VCaP (cell line): ENCODE results near the gene RBM46.
"Not testable (repeated sequence)": the region's sequence is repeated elsewhere in the genome, so short reads cannot be mapped to it uniquely, and the experiment has no call there.

Source experiments
- H3K27ac ChIP-seq: fragments of 450-650 bp; 2 replicates; pipeline ENCODE4 v1.5.1; 2017
- TF ChIP-seq, protein P1 (sequence below): fragments of 450-650 bp; conservative IDR thresholded peaks from 2 replicates; pipeline ENCODE4 v1.5.1; 2017; ENCODE audit warnings: mild to moderate bottlenecking, moderate library complexity

RBM46 gene

DNA sequence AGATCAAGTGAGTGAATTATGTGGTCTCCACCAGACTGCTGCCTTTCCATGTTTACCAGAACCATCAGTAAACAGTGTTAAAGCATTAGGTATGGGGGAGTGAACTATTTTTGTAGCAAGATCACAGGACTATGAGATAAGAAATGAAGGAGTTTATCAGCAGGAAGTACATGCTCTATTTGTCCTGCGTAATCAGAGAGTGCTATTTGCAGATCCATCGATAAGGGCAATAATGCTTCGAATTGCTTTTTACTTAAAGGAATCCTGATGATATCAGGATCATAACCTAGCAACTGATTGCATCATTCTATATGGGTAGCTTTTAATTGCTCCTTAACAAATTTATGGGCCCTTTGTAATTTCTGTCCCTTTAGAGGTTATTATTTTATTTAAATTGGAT lies 57.1 kb downstream of the RBM46 start:
- TF ChIP-seq, protein P1, sequence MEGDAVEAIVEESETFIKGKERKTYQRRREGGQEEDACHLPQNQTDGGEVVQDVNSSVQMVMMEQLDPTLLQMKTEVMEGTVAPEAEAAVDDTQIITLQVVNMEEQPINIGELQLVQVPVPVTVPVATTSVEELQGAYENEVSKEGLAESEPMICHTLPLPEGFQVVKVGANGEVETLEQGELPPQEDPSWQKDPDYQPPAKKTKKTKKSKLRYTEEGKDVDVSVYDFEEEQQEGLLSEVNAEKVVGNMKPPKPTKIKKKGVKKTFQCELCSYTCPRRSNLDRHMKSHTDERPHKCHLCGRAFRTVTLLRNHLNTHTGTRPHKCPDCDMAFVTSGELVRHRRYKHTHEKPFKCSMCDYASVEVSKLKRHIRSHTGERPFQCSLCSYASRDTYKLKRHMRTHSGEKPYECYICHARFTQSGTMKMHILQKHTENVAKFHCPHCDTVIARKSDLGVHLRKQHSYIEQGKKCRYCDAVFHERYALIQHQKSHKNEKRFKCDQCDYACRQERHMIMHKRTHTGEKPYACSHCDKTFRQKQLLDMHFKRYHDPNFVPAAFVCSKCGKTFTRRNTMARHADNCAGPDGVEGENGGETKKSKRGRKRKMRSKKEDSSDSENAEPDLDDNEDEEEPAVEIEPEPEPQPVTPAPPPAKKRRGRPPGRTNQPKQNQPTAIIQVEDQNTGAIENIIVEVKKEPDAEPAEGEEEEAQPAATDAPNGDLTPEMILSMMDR: no peak
- peak overlapping the region; percentile 80 for H3K27ac ChIP-seq

- TF ChIP-seq, protein P1: no peak
- H3K27ac ChIP-seq: peak overlapping the region; percentile 80
Observed at GRCh38 chr4:154838694-154839093, 57.6 kb downstream of the RBM46 start.

GRCh38 chr4:154854362-154854761 lies 73.3 kb downstream of the RBM46 start:
- H3K27ac ChIP-seq: no peak overlapping the region
- TF ChIP-seq, protein P1: peak; percentile 69

DNA sequence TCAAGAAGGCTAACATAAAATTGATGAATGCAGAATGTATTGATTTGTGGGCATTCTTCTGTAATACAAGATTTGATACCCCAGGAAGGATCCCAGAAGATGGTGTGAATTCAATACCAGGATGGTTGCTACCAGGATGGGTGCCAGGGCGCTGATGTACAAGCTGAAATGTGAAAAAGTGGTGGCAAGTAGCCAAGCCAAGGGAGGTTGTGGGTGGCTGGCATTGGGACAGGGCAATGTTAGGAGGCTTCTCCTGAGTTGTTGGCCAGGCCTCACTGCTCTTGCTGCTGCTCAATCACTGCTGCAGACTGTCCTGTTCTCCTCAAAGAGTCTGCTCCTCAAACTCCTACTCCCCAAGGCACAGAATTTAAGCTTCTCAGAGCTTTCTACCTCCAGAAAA lies 77.1 kb downstream of the RBM46 start:
- TF ChIP-seq, protein P1: no peak
- no peak overlapping the region for H3K27ac ChIP-seq

DNA sequence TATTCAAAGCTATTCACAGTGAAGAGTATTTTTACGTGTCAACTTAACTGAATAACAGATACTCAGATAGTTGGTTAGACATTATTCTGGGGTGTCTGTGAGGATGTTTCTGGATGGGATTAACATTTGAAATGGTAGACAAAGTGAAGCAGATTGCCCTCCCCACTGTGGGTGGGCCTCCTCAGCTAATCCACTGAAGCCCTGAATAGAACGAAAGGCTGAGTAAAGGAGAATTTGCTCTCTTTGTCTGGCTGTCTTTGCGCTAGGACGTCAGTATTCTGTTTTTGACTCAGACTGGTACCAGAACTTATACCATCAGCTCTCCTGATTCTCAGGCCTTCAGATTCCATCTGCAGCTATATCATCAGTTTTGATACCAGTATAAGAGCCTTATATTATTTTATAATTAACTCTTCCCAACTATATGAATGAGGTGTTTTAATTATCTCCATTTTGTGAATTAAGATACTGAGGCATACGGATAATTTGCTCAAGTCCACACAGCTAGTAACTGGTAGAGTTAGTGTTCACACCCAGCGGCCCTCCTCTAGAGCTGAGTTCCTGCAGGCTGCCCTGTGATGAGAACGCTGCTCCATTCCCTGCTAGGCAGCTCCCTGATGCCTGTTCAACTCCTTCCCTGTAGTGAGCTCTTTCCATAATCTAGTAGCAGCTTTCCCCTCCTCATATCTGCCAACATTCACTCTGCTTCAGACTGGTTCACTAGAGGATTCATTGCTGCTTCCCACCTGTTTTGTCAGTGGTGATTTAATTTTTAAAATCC lies 87.5 kb downstream of the RBM46 start:
- TF ChIP-seq, protein P1: no peak
- no peak overlapping the region for H3K27ac ChIP-seq

GRCh38 chr4:154869301-154869700 lies 88.2 kb downstream of the RBM46 start:
- TF ChIP-seq, protein P1: no peak
- H3K27ac ChIP-seq: no peak overlapping the region

GRCh38 chr4:154872198-154872597 lies 91.1 kb downstream of the RBM46 start:
- H3K27ac ChIP-seq: no peak overlapping the region
- TF ChIP-seq, protein P1: no peak

GRCh38 chr4:154874049-154874448 lies 93.0 kb downstream of the RBM46 start:
- H3K27ac ChIP-seq: not testable (repeated sequence)
